HG02763 (cell line): ENCODE measurements around the gene ADGRG4.
"Not testable (repeated sequence)": the region's sequence is repeated elsewhere in the genome, so short reads cannot be mapped to it uniquely, and the experiment has no call there.

Experiments used
- ATAC-seq: cut with Tn5 transposase; IDR thresholded peaks from one replicate; pipeline ENCODE4 v1.9.1; 2021; ENCODE audit warnings: mild to moderate bottlenecking, moderate library complexity; ENCODE audit not compliant: unreplicated experiment

The ADGRG4 gene, protein sequence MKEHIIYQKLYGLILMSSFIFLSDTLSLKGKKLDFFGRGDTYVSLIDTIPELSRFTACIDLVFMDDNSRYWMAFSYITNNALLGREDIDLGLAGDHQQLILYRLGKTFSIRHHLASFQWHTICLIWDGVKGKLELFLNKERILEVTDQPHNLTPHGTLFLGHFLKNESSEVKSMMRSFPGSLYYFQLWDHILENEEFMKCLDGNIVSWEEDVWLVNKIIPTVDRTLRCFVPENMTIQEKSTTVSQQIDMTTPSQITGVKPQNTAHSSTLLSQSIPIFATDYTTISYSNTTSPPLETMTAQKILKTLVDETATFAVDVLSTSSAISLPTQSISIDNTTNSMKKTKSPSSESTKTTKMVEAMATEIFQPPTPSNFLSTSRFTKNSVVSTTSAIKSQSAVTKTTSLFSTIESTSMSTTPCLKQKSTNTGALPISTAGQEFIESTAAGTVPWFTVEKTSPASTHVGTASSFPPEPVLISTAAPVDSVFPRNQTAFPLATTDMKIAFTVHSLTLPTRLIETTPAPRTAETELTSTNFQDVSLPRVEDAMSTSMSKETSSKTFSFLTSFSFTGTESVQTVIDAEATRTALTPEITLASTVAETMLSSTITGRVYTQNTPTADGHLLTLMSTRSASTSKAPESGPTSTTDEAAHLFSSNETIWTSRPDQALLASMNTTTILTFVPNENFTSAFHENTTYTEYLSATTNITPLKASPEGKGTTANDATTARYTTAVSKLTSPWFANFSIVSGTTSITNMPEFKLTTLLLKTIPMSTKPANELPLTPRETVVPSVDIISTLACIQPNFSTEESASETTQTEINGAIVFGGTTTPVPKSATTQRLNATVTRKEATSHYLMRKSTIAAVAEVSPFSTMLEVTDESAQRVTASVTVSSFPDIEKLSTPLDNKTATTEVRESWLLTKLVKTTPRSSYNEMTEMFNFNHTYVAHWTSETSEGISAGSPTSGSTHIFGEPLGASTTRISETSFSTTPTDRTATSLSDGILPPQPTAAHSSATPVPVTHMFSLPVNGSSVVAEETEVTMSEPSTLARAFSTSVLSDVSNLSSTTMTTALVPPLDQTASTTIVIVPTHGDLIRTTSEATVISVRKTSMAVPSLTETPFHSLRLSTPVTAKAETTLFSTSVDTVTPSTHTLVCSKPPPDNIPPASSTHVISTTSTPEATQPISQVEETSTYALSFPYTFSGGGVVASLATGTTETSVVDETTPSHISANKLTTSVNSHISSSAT (N-terminal part only)

DNA sequence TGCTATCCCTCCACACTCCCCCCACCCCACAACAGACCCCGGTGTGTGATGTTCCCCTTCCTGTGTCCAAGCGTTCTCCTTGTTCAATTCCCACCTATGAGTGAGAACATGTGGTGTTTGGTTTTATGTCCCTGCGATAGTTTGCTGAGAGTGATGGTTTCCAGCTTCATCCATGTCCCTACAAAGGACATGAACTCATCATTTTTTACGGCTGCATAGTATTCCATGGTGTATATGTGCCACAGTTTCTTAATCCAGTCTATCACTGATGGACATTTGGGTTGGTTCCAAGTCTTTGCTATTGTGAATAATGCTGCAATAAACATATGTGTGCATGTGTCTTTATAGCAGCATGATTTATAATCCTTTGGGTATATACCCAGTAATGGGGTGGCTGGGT lies at the start of gene ADGRG4:
TSS of gene ADGRG4 (plus strand) at position 243 of the 400 bp plus-strand sequence. CDS start 7,815 bp downstream, outside the sequence.
- ATAC-seq, result not testable (repeated sequence)

DNA sequence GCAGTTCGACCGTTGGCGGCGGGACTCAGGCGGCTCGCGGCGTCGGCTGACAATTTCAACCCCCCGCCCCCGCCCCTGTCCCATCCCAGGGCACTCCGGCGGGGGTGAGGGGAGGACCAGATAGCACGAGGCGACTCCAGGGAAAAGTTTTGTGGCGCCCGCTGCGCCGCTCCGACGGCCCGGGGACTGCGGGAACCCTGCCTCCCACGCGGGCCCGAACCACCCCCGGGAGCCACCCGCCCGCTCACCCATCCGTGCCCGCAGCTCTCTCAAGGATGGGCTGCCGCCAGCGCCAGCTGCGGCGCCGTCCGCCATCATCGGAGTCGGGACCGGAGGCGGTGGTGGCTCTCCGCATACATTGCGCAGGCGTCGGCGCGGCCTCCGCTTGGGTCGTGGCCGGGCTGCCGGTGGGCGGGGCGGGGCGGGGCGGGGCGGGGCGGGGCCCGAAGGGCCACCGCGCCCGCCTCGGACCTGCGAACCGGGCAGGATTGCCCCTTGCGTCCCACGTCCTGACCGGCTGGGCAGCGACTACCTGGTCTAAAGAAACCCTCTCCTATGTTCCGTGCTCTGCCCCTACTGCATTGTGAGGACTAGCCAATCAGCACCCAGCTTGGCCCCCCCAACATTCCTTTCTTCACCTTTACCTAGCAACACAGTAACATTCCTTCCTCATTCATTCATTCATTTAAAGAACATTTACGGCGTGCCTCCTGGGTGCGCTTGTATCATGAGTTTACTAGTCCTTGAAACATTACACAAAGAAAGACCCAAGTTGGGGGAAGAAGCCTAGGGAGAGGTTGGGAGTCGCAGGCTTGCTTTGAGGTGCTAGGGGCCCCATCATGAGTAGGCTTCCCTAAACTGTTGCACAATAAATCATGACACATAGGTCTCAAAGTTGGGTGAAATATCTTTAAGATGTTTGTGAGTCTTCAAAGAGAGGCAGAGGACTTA lies 49.4 kb upstream of the ADGRG4 start, which contains the start of gene MAP7D3:
TSS of gene MAP7D3 (minus strand) at position 360 of the 951 bp plus-strand sequence. CDS start at position 318, 42 bp downstream.
- ATAC-seq, result peak; percentile 80

DNA sequence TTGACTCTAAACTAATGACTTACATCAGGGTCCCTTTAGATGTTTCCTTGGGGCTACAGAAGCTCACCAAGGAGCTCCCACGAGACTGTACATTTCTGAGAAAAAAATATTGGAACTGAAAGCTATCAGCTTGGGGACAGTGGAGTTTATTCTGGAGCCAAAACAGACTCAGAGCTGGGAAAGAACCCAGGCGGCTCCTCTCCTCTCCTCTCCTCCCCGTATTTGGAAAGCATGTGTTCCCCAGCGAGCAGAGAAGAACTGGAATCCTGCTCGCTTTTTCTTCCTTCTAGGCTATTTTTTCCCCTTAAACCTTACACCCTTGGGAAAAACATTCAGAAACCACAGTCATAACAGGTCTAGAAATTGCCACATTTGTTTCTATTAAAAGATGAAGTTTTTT lies 45.2 kb upstream of the ADGRG4 start:
- ATAC-seq, result no peak

DNA sequence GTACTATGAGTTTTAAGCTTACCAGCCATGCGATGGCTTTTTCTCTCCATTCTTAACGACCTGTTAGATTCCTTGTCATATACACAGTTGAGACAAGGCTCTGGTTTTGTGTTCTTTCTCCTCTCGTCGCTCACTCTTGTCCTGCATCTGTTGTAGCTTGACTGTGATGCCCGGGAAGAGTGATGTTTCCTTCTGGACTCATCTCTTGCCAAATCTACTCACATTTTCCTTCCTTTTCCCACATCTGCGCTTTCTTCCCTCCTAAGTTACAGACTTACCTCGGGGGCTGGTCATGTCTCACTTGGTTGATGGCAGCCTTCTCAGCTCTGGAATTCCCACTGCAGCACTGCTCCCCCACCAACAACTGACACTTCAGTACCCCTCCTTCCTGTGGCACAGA lies 44.7 kb upstream of the ADGRG4 start:
- ATAC-seq, result no peak

DNA sequence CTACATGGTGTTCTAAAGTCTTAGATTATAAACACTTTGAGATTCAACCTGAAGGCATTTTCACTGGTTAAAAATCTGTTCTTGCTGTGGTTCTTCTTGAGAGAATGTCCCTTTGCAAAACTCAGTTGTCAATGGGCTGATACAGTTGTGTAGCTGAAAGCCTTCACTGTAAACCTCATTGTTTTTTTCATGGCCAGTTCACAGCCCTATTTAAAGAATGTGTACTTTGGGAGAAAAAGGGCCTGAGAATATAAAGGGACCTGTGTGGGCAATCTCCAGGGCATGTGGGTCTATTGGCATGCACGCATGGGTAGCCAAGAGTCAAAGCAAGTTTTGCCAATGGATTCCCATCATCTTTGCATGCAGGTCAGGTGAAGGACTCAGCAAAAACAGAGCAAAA lies 41.8 kb upstream of the ADGRG4 start:
- ATAC-seq, result no peak

DNA sequence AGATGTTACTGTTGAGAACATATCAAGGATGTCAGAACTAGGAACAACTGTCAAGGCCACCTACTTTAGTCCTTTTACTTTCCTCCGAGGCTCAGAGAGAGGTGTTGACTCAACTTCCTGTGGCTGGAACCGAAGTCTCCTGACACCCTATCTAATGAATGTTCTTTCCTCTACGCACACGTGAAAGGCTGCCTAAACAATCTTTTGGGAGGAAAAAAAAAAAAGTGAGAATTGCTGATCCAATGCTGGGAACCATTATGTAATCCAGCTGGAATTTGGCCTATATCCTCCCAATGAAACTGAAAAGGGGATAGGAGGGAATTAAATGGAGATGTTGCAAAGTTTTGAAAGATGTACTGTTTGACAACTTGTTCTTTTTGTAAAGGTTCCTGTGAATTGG lies 41.2 kb upstream of the ADGRG4 start:
- no peak for ATAC-seq

DNA sequence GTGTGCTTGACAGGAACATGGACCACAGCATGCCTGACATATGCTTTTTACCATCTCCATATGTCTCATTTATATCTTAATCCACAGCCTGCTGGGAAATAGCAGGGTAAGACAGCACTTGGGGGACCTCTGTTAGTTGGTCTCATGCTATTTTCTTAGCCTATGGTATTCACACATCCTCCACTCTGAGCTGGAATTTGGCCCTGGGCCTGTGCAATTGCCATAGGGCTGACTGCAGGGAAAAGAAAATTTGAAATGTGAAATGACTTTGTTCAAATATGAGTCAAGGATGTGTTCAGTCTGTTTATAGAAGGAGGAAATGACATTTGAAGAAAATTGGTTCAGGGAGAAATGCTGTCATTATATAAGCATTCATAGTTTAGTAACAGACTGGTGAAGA lies 40.0 kb upstream of the ADGRG4 start:
- no peak for ATAC-seq

DNA sequence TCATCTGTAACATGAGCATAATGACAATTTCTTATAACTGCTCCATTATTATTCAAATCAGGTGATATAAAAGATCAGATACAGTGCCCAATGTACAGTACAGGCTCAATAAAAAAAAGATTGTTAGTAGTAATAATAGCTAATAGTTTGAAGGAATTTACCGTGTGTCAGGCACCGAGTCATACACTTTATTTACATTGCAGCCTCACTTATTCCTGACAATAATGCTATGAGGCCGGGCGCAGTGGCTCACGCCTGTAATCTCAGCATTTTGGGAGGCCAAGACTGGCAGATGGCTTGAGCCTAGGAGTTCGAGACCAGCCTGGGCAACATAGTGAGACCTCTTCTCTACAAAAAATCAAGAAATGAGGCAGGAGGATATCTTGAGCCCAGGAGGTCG lies 39.4 kb upstream of the ADGRG4 start:
- ATAC-seq, result no peak

DNA sequence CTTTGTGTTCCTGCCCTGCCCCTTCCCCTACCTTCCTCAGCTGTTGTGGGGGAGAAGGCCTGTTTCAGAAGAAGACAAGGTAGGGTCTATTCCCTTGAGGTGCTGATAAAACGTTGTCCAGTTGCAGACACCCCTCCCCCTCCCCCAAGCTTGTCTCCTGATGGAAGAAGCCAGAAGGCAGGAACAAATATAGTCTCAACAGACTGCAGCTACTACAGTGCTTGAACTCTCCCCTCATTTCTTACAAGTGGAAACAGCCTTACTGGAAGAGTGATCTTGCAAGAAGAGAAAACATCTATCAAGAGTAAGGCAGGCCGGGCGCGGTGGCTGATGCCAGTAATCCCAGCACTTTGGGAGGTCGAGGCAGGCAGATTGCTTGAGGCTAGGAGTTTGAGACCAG lies 38.5 kb upstream of the ADGRG4 start:
- no peak for ATAC-seq

DNA sequence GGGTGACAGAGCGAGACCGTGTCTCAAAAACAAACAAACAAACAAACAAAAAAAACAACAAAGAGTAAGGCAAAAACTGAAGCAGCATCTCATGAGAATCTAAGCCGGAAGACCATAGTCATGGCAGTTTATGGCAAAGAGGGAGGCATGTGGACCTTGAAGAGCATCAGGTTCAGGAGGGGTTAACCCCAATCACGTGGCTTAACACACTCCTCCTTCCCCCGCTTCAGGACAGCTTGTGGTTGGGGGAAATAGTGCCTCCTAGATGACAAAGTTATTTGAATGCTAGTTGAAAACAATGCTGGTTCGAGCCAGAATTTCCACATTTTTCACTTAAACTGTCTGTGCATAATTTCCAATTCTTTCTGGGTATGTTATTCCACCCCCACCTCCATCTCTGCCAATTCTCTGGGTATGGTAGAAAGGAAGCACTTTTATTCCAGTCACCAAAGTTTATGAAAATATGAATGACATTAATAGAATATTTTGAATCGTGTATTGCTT lies 37.9 kb upstream of the ADGRG4 start:
- no peak for ATAC-seq

DNA sequence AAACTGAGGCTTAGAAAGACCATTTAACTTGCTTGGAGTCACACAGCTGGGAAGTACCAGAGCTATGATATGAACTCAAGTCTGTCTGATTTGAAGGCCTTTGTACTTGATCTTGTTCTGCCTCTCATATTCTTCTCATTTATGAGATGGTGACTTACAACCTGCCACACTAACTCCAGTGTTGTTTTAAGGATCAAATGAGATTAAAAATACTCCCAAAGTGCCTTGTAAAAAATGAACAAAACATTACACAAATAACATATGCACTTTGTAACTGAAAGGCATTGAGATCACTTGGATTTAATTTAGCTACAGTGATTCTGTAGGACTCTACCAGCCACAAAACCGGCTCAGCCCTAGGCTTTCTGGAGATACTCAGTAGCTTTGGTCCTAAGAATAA lies 33.9 kb upstream of the ADGRG4 start:
- ATAC-seq, result no peak

DNA sequence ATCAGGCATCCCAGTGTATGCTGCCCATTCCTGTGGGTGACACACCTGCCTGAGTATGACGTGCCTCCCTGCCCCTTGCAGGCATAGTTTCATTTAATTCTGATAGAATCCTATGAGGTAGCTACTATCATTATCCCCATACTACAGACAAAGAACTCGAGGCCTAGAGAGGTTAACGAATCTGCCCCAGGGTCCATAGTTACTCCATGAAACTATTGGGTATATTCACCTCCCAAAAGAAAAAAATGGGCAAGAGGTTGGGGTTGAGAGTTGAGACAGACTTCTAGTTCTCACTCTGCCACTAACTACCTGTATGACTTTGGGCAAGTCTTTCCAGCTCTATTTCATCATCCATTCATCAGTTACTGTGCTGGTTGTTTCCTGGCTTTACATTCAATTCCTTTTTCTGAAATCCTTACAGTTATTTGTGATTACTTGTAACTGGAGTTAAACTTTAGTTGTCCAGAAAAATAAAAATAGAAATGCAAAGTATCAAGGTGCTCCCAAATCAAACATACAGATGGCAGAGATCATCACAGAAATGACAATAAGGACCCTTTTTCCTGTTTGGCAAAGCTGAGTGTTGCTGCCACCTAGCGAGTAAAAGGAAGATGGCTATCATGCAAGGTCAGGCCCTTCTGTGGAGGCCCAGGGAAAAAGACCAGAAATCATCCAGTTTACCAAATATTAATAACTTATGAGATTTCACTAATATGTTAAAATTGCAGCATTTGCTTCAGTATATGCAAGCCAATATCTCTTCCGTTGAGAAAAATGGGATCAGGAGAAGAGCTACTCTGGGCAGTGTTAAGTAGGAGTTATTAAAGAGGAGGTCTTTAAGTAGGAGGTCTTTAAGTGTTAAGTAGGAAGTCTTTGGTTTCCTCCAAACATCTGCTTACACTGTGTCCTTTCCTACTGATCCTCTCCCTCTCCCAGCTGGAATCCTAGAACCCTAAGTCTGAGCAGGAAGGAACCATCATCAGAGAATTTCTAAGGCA lies 32.4 kb upstream of the ADGRG4 start:
- ATAC-seq, result peak; percentile 53

DNA sequence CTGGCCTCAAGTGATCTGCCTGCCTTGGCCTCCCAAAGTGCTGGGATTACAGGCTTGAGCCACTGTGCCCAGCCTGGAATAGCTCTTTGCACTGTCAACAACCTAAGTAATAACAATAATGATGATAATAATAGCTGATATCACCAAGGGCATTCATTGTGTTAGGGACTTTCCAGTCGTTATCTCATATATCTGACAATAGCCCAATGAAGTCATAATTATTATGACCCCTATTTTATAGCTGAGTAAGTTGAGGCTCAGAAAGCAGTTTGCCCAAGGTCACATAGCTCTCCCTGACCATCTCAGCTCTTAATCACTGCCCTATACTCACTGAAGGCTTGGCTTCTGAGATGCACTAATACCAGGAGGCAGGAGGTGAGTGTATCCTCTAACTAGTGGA lies 30.8 kb upstream of the ADGRG4 start:
- no peak for ATAC-seq

DNA sequence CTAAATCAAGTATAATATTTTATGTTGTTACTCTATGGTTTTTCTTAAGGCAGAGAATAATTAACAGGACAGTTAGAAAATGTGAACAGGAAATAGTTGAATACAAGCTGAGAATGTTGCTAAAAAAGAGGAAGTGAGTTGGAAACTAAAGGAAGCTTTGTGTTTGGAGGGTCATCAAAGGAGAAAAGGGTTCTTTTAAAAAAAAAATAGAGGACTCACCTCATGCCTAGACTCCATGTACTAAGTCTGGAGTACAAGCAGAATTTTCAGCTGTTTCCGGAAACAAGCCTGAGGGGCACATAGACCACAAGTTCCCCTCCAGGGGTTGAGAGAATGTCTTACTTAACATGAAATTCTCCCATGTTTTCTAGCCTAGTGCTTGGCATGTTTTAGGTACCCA lies 29.5 kb upstream of the ADGRG4 start:
- ATAC-seq, result no peak

DNA sequence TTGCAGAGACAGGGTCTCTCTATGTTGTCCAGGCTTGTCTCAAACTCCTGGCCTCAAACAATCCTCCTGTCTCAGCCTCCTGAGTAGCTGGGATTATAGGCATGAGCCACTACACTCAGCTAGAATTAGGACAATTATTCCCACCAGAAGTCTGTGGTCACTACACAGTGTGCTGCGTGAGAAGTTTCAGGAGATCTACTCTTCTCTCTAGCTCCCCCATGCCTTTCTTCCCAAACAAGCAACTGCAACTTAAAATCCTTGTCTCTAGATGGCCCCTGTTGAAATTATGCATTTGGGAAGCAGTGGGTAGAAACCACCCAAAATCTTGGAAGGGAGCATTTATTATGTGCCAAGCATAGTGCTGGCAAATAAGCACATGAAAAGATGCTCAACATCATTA lies 28.4 kb upstream of the ADGRG4 start:
- ATAC-seq, result no peak

DNA sequence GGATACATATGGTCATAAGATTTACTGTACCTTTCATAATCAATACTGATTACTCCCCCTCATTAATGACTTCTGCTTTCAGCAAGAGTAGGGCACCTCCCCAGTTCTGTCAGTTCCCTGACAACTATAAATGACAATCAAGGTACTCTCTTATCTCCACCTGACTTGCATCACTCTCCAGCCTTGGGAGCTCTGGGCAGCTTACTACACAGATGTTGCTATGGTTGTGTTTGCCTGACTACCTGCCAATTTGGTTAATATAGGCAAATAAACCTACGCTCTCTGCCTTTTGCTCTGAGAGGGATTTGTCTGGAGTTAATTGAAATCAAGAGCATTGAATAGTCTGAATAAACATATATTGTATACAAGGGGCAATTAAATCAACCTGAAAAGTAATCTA lies 26.8 kb upstream of the ADGRG4 start:
- ATAC-seq, result no peak

DNA sequence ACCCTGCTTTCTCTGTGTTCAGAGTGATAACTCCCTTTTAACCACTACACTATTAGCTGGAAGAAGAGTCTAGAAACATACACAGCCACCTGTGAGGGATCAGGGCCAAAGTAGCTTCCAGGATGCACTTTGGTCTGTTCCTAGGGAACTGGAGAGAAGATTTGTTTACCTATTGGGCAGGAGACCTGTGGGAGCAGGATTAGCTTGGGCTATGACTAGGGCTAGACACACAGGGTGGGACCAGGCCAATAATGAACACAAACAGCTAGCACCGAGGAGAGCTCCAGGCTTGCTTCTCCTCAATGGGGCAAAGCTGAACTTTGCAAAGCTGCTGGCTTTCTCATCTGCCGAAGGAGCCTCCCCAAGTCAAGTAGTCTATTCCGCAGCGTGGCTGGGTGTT lies 25.2 kb upstream of the ADGRG4 start:
- ATAC-seq, result no peak

DNA sequence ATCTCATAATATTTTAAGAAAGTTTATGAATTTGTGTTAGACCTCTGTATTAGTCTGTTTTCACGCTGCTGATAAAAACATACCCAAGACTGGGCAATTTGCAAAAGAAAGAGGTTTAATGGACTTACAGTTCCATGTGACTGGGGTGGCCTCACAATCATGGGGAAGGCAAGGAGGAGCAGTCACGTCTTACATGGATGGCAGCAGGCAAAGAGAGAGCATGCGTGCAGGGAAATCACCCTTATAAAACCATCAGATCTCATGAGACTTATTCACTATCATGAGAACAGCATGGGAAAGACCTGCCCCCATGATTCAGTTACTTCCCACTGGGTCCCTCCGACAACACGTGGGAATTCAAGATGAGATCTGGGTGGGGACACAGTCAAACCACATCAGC lies 14.4 kb upstream of the ADGRG4 start:
- not testable (repeated sequence) for ATAC-seq

DNA sequence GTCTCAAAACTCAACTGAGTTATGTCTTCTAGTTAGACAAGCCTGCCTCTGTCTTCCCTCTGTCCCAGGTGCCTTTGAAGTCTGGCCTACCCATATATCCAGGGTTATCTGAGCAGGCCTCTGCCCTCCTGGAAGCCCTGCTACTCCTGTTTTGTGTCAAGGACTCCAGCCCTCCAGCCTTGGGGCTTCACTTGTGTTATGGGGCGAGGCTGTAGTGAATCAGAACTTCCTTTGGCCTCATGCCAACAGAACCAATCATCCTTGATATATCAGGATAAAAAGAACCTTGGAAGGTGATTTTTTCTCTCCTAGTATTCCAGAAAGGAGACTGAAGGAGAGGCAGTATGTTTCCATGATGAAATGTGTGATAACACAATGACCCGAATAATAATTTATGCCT lies 8.9 kb upstream of the ADGRG4 start:
- no peak for ATAC-seq
